Thyroid gland (tissue), 4 donors: Measurements from ENCODE around the gene RNPEPL1.

ENCODE experiments used
- CTCF ChIP-seq, 6 experiments: fragments of 200-600 bp in 3 of 6; fragments of 450-650 bp in 3 of 6; sonication (generic) in 3 of 6; IDR thresholded peaks; one replicate each; pipeline ENCODE4 v1.5.1; 2016 to 2019; ENCODE audit warnings: antibody characterized with exemption in 6 of 6, mild to moderate bottlenecking in 2 of 6, inconsistent platforms in 1 of 6, moderate library complexity in 1 of 6
- POLR2A ChIP-seq, 2 donors: fragments of 450-650 bp; IDR thresholded peaks; one replicate each; pipeline ENCODE4 v1.6.1; 2017; ENCODE audit warnings: antibody characterized with exemption in 2 of 2, mild to moderate bottlenecking in 2 of 2, moderate library complexity in 1 of 2

- no peak for TF ChIP-seq CTCF (IDR thresholded peaks at IDR 0.05)
- no peak for TF ChIP-seq POLR2A (IDR thresholded peaks at IDR 0.05)
Measured at GRCh38 chr2:240588006-240588655, 19.8 kb downstream of the RNPEPL1 start.
